ENCODE measurements around the gene CALML4. TPM values are rescaled to one million over a fixed set of nuclear protein-coding genes. Genes with fewer than 3 reads are reported as not detected.

CALML4 gene
- total RNA-seq, 4 donors from 2014 or later, result 57.8 to 153 (median 126) TPM

GRCh38 chr15:68210821-68211655, 5.9 kb upstream of the CALML4 start:
- H3K36me3 ChIP-seq, result no peaks in the 10 kb centered on the region
- peak; percentile 41 to 78 (median 73) for DNase-seq
- peak overlapping the region in 2 of 4 donors; percentile 15 to 29 for H3K4me3 ChIP-seq

GRCh38 chr15:68210409-68210756, 5.3 kb upstream of the CALML4 start:
- peaks cover 0 to 21% (median 0%) of the 10 kb centered on the region in 4 donors for H3K4me1 ChIP-seq
- DNase-seq, result no peak
- H3K4me3 ChIP-seq, result peak overlapping the region in 2 of 4 donors; percentile 15 to 29
- H3K36me3 ChIP-seq, result no peaks in the 10 kb centered on the region
- H3K27me3 ChIP-seq, result no peaks in the 10 kb centered on the region
- no peak overlapping the region for H3K27ac ChIP-seq
- no peaks in the 10 kb centered on the region for H3K9me3 ChIP-seq
- TF ChIP-seq POLR2A (IDR thresholded peaks at IDR 0.05), result no peak
- TF ChIP-seq, protein P1, sequence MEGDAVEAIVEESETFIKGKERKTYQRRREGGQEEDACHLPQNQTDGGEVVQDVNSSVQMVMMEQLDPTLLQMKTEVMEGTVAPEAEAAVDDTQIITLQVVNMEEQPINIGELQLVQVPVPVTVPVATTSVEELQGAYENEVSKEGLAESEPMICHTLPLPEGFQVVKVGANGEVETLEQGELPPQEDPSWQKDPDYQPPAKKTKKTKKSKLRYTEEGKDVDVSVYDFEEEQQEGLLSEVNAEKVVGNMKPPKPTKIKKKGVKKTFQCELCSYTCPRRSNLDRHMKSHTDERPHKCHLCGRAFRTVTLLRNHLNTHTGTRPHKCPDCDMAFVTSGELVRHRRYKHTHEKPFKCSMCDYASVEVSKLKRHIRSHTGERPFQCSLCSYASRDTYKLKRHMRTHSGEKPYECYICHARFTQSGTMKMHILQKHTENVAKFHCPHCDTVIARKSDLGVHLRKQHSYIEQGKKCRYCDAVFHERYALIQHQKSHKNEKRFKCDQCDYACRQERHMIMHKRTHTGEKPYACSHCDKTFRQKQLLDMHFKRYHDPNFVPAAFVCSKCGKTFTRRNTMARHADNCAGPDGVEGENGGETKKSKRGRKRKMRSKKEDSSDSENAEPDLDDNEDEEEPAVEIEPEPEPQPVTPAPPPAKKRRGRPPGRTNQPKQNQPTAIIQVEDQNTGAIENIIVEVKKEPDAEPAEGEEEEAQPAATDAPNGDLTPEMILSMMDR (IDR thresholded peaks at IDR 0.05), result no peak

More at GRCh38 chr15:68210821-68211655, 5.9 kb upstream of the CALML4 start:
- Histone ChIP-seq H3K27ac (no peak overlapping the region), H3K9me3 (no peaks in the 10 kb centered on the region), H3K4me1 (peaks cover 0 to 20% (median 0%) of the 10 kb centered on the region in 4 donors), H3K27me3 (no peaks in the 10 kb centered on the region)
- TF ChIP-seq POLR2A (IDR thresholded peaks at IDR 0.05), result no peak
- TF ChIP-seq, protein P1 (IDR thresholded peaks at IDR 0.05), result peak; percentile 12 to 83 (median 72)

GRCh38 chr15:68209735-68210408, 4.7 kb upstream of the CALML4 start:
- no peak overlapping the region for H3K27ac ChIP-seq
- H3K9me3 ChIP-seq, result no peaks in the 10 kb centered on the region
- H3K4me1 ChIP-seq, result peaks cover 0 to 22% (median 0%) of the 10 kb centered on the region in 4 donors
- H3K4me3 ChIP-seq, result no peak overlapping the region
- DNase-seq, result peak in 1 of 3 donors; percentile 46
- H3K36me3 ChIP-seq, result no peaks in the 10 kb centered on the region
- TF ChIP-seq, protein P1 (IDR thresholded peaks at IDR 0.05), result no peak
- no peak for TF ChIP-seq POLR2A (IDR thresholded peaks at IDR 0.05)
- H3K27me3 ChIP-seq, result no peaks in the 10 kb centered on the region

DNA sequence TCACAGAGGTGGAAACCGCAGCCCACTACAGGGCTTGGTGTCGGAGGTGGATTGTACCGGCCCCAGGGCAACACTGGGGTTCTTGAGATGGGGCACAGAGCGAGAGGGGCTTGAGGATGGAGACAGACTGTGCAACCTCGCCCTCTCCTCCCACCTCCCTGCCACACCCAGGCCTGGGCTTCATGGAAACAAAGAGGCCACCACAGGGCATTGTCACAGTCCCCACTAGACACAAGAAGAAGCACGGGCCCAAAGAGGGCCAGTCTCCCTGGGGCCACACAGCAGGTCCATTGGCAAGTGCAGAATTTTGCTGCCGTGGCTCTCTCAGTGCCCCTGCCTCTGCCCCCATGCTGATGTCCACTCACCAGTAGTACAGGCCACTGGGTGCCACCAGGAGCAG, 4.1 kb upstream of the CALML4 start:
- no peak overlapping the region for H3K4me3 ChIP-seq
- H3K27me3 ChIP-seq, result no peaks in the 10 kb centered on the region
- TF ChIP-seq, protein P1 (IDR thresholded peaks at IDR 0.05), result no peak
- TF ChIP-seq POLR2A (IDR thresholded peaks at IDR 0.05), result no peak
- H3K36me3 ChIP-seq, result no peaks in the 10 kb centered on the region
- H3K27ac ChIP-seq, result no peak overlapping the region
- H3K4me1 ChIP-seq, result peaks cover 0 to 27% (median 0%) of the 10 kb centered on the region in 4 donors
- DNase-seq, result peak in 1 of 3 donors; percentile 41
- no peaks in the 10 kb centered on the region for H3K9me3 ChIP-seq

GRCh38 chr15:68208636-68209240, 3.6 kb upstream of the CALML4 start:
- no peaks in the 10 kb centered on the region for H3K9me3 ChIP-seq
- H3K4me3 ChIP-seq, result no peak overlapping the region
- peaks cover 0 to 27% (median 0%) of the 10 kb centered on the region in 4 donors for H3K4me1 ChIP-seq
- DNase-seq, result peak in 1 of 3 donors; percentile 35
- TF ChIP-seq POLR2A (IDR thresholded peaks at IDR 0.05), result no peak
- TF ChIP-seq, protein P1 (IDR thresholded peaks at IDR 0.05), result no peak
- no peak overlapping the region for H3K27ac ChIP-seq
- no peaks in the 10 kb centered on the region for H3K36me3 ChIP-seq
- no peaks in the 10 kb centered on the region for H3K27me3 ChIP-seq

All from Peyer's patch (tissue), 4 donors.